Vagina (tissue), 2 donors: Measurements from ENCODE around the gene WNT5B.

Source experiments
- CTCF ChIP-seq, 3 experiments: fragments of 450-650 bp in 2 of 3; fragments of 200-600 bp in 1 of 3; sonication (generic) in 1 of 3; IDR thresholded peaks; one replicate each; pipeline ENCODE4 v1.5.1; 2017 to 2019; ENCODE audit warnings: antibody characterized with exemption in 3 of 3, mild to moderate bottlenecking in 2 of 3, moderate library complexity in 2 of 3
- POLR2A ChIP-seq, 2 donors: fragments of 450-650 bp; IDR thresholded peaks; one replicate each; pipeline ENCODE4 v1.6.1; 2017; ENCODE audit warnings: antibody characterized with exemption in 2 of 2, mild to moderate bottlenecking in 2 of 2, moderate library complexity in 2 of 2
- POLR2AphosphoS5 ChIP-seq, 2 donors: sonication (generic); formaldehyde crosslinking; IDR thresholded peaks; one replicate each; pipeline ENCODE4 v1.9.0; 2017; ENCODE audit warnings: antibody characterized with exemption in 2 of 2, mild to moderate bottlenecking in 2 of 2, low read depth in 1 of 2; ENCODE audit not compliant: insufficient read depth in 1 of 2

GRCh38 chr12:1639538-1639937 lies 10.5 kb downstream of the WNT5B start:
- TF ChIP-seq CTCF (IDR thresholded peaks at IDR 0.05) (no peak), POLR2AphosphoS5 (IDR thresholded peaks at IDR 0.05; ENCODE audit: insufficient read depth in 1 of 2, low read depth in 1 of 2) (no peak), POLR2A (IDR thresholded peaks at IDR 0.05) (no peak)
